IMR-90 (cell line): ENCODE data around the gene ZNF579. TPM values are rescaled to one million over a fixed set of nuclear protein-coding genes. Genes with fewer than 3 reads are reported as not detected.

ENCODE experiments used
- ATAC-seq: fragments of 200-7000 bp; cut with Tn5 transposase; 2 replicates; pipeline ENCODE4 v1.9.1; 2020; ENCODE audit warnings: low read depth, mild to moderate bottlenecking, moderate library complexity
- BruUV-seq: library from RNA; stranded (reverse); fragments of 400-500 nt; replicated peaks from 2 replicates; lab custom pipeline; 2021; lab: Mats Ljungman, UMichigan
- CTCF ChIA-PET: fragments of 300-600 bp; formaldehyde crosslinking; extraction: SDS; loops from one replicate; lab custom pipeline; 2021; ENCODE audit warnings: antibody characterized with exemption; lab: Yijun Ruan, JAX
- POLR2A ChIA-PET: fragments of 300-600 bp; sonication (Branson Sonifier 250); formaldehyde crosslinking; loops from one replicate; lab custom pipeline; 2022; ENCODE audit warnings: antibody characterized with exemption; ENCODE audit not compliant: unreplicated experiment; lab: Charles Lee
- DNase-seq: peaks from one replicate; pipeline ENCODE4 v3.0.0; 2013
- H2AFZ ChIP-seq: replicated peaks from 2 replicates; pipeline ENCODE3; 2013; ENCODE audit warnings: low read length, mild to moderate bottlenecking; ENCODE audit not compliant: poor library complexity
- H2AK5ac ChIP-seq: 2 replicates; pipeline ENCODE4 v1.6.1; 2013; ENCODE audit warnings: low read depth, low read length, inconsistent platforms
- H2AK9ac ChIP-seq: replicated peaks from 2 replicates; pipeline ENCODE3; 2013; ENCODE audit warnings: mild to moderate bottlenecking, low read depth, low read length, moderate library complexity; ENCODE audit not compliant: poor library complexity
- H2BK120ac ChIP-seq: 2 replicates; pipeline ENCODE4 v1.6.1; 2013; ENCODE audit warnings: low read depth, low read length, inconsistent platforms
- H2BK15ac ChIP-seq: 3 replicates; pipeline ENCODE4 v1.6.1; 2013; ENCODE audit warnings: low read depth, low read length, inconsistent platforms
- H2BK20ac ChIP-seq: 2 replicates; pipeline ENCODE4 v1.6.1; 2013; ENCODE audit warnings: low read depth, mild to moderate bottlenecking, inconsistent platforms, low read length, moderate library complexity
- H2BK5ac ChIP-seq: 2 replicates; pipeline ENCODE4 v1.6.1; 2013; ENCODE audit warnings: mild to moderate bottlenecking, low read depth, low read length, inconsistent platforms; ENCODE audit not compliant: poor library complexity, severe bottlenecking
- H3K14ac ChIP-seq: replicated peaks from 2 replicates; pipeline ENCODE4 v1.6.1; 2013; ENCODE audit warnings: low read depth, low read length, inconsistent platforms
- H3K18ac ChIP-seq: 2 replicates; pipeline ENCODE4 v1.6.1; 2013; ENCODE audit warnings: low read depth, low read length, control low read depth
- H3K23ac ChIP-seq: 2 replicates; pipeline ENCODE4 v1.6.1; 2013; ENCODE audit warnings: low read depth, low read length, inconsistent platforms
- H3K27ac ChIP-seq: 2 replicates; pipeline ENCODE4 v1.5.1; 2013; ENCODE audit warnings: mild to moderate bottlenecking, control low read depth, low read length; ENCODE audit not compliant: insufficient read depth
- H3K27me3 ChIP-seq: 2 replicates; pipeline ENCODE4 v1.6.1; 2013; ENCODE audit warnings: low read length; ENCODE audit not compliant: control insufficient read depth, insufficient read depth
- H3K36me3 ChIP-seq: 2 replicates; pipeline ENCODE4 v1.6.1; 2013; ENCODE audit warnings: low read length, mixed read lengths; ENCODE audit not compliant: control insufficient read depth, insufficient read depth
- H3K4ac ChIP-seq: 2 replicates; pipeline ENCODE4 v1.6.1; 2013; ENCODE audit warnings: low read depth, low read length, inconsistent platforms
- H3K4me1 ChIP-seq: 2 replicates; pipeline ENCODE4 v1.6.1; 2013; ENCODE audit warnings: low read length, mixed read lengths; ENCODE audit not compliant: control insufficient read depth, insufficient read depth
- H3K4me2 ChIP-seq: 2 replicates; pipeline ENCODE4 v1.6.1; 2013; ENCODE audit warnings: low read depth, mild to moderate bottlenecking, control low read depth, low read length, moderate library complexity
- H3K4me3 ChIP-seq: 2 replicates; pipeline ENCODE4 v1.5.1; 2013; ENCODE audit warnings: low read depth, mild to moderate bottlenecking, control low read depth, low read length, moderate library complexity; ENCODE audit not compliant: insufficient read depth
- H3K56ac ChIP-seq: 2 replicates; pipeline ENCODE4 v1.6.1; 2013; ENCODE audit warnings: low read length, inconsistent platforms; ENCODE audit not compliant: insufficient read depth; ENCODE audit errors: extremely low read depth
- H3K79me1 ChIP-seq, 2 experiments: 2 replicates each; pipeline ENCODE4 v1.6.1; 2013; ENCODE audit warnings: low read length in 2 of 2, inconsistent platforms in 1 of 2, low read depth in 1 of 2
- H3K9ac ChIP-seq: 2 replicates; pipeline ENCODE4 v1.6.1; 2013; ENCODE audit warnings: low read depth, low read length, control low read depth
- H3K9me1 ChIP-seq: 2 replicates; pipeline ENCODE4 v1.6.1; 2013; ENCODE audit warnings: low read length, inconsistent platforms; ENCODE audit not compliant: insufficient read depth
- H3K9me3 ChIP-seq: 2 replicates; pipeline ENCODE4 v1.6.1; 2013; ENCODE audit warnings: low read length; ENCODE audit not compliant: control insufficient read depth, insufficient read depth
- H4K20me1 ChIP-seq: 2 replicates; pipeline ENCODE4 v1.6.1; 2013; ENCODE audit warnings: low read length, inconsistent platforms; ENCODE audit not compliant: insufficient read depth
- H4K5ac ChIP-seq: 2 replicates; pipeline ENCODE4 v1.6.1; 2013; ENCODE audit warnings: mild to moderate bottlenecking, low read depth, low read length, control low read depth
- H4K8ac ChIP-seq, 2 experiments: 2 replicates each; pipeline ENCODE4 v1.6.1; 2013; ENCODE audit warnings: low read depth in 2 of 2, low read length in 2 of 2, control low read depth in 1 of 2, inconsistent platforms in 1 of 2
- H4K91ac ChIP-seq: 2 replicates; pipeline ENCODE4 v1.6.1; 2013; ENCODE audit warnings: low read depth, low read length, inconsistent platforms; ENCODE audit not compliant: insufficient read depth
- CTCF ChIP-seq: conservative IDR thresholded peaks from 2 replicates; pipeline ENCODE4 v1.5.1; 2012; ENCODE audit warnings: mild to moderate bottlenecking, low read depth, low read length, improper control_type of control experiment
- MAFK ChIP-seq: IDR thresholded peaks from 2 replicates; pipeline ENCODE4 v1.6.1; 2012; ENCODE audit warnings: low read depth, low read length, improper control_type of control experiment
- MXI1 ChIP-seq: IDR thresholded peaks from 2 replicates; pipeline ENCODE4 v1.6.1; 2012; ENCODE audit warnings: low read depth, mild to moderate bottlenecking, low read length, moderate library complexity, borderline replicate concordance
- NFE2L2 ChIP-seq: fragments of 150-350 bp; IDR thresholded peaks from 2 replicates; pipeline ENCODE4 v1.6.1; 2016; ENCODE audit warnings: low read depth, mild to moderate bottlenecking, low read length
- SMC3 ChIP-seq: fragments of 150-350 bp; IDR thresholded peaks from 2 replicates; pipeline ENCODE4 v1.6.1; 2016; ENCODE audit warnings: low read depth, mild to moderate bottlenecking, antibody characterized with exemption, low read length, moderate library complexity
- dilution Hi-C: fragments of 300-500 bp; cut with HindIII; formaldehyde crosslinking; loops from one replicate; pipeline ENCODE4 v1.14.3; 2018; ENCODE audit warnings: low sequenced_read_pairs; ENCODE audit not compliant: unreplicated experiment
- in situ Hi-C: fragments of 300-500 bp; cut with MboI; formaldehyde crosslinking; loops from 3 replicates; pipeline ENCODE4 v1.14.3; 2019; ENCODE audit warnings: low sequenced_read_pairs, inconsistent platforms, mixed read lengths
- intact Hi-C: fragments of 100-400 bp; cut with micrococcal nuclease; formaldehyde crosslinking; loops from 2 replicates; pipeline ENCODE4 v1.10.0; 2022
- polyA plus RNA-seq, 3 experiments: library from polyadenylated mRNA; depleted of rRNA; stranded (reverse); fragments of >200 nt; gene quantifications; 2 replicates each; pipeline ENCODE4 v1.2.3, GENCODE V29; 2012; ENCODE audit warnings: low replicate concordance in 1 of 3
- total RNA-seq: library from RNA; depleted of rRNA; stranded (reverse); fragments of >200 nt; gene quantifications from 2 replicates; pipeline ENCODE4 v1.2.3, GENCODE V29; 2012

Gene ZNF579
- total and polyA plus RNA-seq, 2 of the 4 experiments (the other 2 are of a cell fraction) = 0.54 to 9.0 TPM

GRCh38 chr19:55567708-55568328 is 12.8 kb downstream of the ZNF579 start:
- no peak overlapping the region for H2AK5ac ChIP-seq
- H2BK15ac ChIP-seq = no peak overlapping the region
- no peak overlapping the region for H3K18ac ChIP-seq
- no peak overlapping the region for H3K56ac ChIP-seq
- DNase-seq = no peak
- no peak overlapping the region for H3K4ac ChIP-seq
- H2AFZ ChIP-seq = no peak overlapping the region
- intact Hi-C loops = no loop called here
- no peak overlapping the region for H4K91ac ChIP-seq
- H4K8ac ChIP-seq = no peak overlapping the region
- H2BK5ac ChIP-seq = peak overlapping the region; percentile 33
- dilution Hi-C loops = no loop called here
- no peak overlapping the region for H3K4me3 ChIP-seq
- in situ Hi-C loops = no loop called here
- no peaks in the 10 kb centered on the region for H3K79me1 ChIP-seq
- no peak overlapping the region for H3K9ac ChIP-seq
- H3K4me2 ChIP-seq = no peak overlapping the region
- ChIA-PET CTCF (no interaction called here), POLR2A (no interaction called here)
- no peak overlapping the region for H2BK20ac ChIP-seq
- no peaks in the 10 kb centered on the region for H3K9me3 ChIP-seq
- no peak overlapping the region for H2AK9ac ChIP-seq
- H3K27me3 ChIP-seq = peaks cover 12% of the 10 kb centered on the region
- H3K14ac ChIP-seq = no peak overlapping the region
- no TSS peak for BruUV-seq
- no peaks in the 10 kb centered on the region for H3K9me1 ChIP-seq
- H3K27ac ChIP-seq = no peak overlapping the region
- no peaks in the 10 kb centered on the region for H4K20me1 ChIP-seq
- H4K5ac ChIP-seq = no peak overlapping the region
- no peaks in the 10 kb centered on the region for H3K4me1 ChIP-seq
- no peak overlapping the region for H2BK120ac ChIP-seq
- no peak for TF ChIP-seq SMC3
- no peak for TF ChIP-seq MXI1
- no peak for TF ChIP-seq MAFK
- TF ChIP-seq NFE2L2 = no peak
- TF ChIP-seq CTCF = no peak
- ATAC-seq = no peak
- no peaks in the 10 kb centered on the region for H3K36me3 ChIP-seq
- H3K23ac ChIP-seq = no peak overlapping the region
